HepG2 (cell line): ENCODE measurements around the gene KNCN. TPM values are rescaled to one million over a fixed set of nuclear protein-coding genes. Genes with fewer than 3 reads are reported as not detected.

Source experiments
- ATAC-seq: fragments of 200-7000 bp; cut with Tn5 transposase; 3 replicates; pipeline ENCODE4 v1.9.1; 2020; ENCODE audit warnings: mild to moderate bottlenecking, moderate library complexity
- BruUV-seq: library from RNA; stranded (reverse); fragments of 400-500 nt; replicated peaks from 2 replicates; lab custom pipeline; 2021; lab: Mats Ljungman, UMichigan
- CTCF ChIA-PET: fragments of 300-600 bp; formaldehyde crosslinking; extraction: SDS; loops from one replicate; lab custom pipeline; 2021; ENCODE audit warnings: low total read pairs, inconsistent platforms, low intra/inter-chr PET ratio; lab: Yijun Ruan, JAX
- POLR2A ChIA-PET: fragments of 350-600 bp; sonication (Branson Sonifier 250); formaldehyde crosslinking; loops from one replicate; lab custom pipeline; 2020; ENCODE audit warnings: antibody characterized with exemption, inconsistent platforms; lab: Yijun Ruan, JAX
- DNase-seq: peaks from one replicate; pipeline ENCODE4 v3.0.0-alpha.2; 2015; ENCODE audit warnings: low spot score
- FAIRE-seq: peaks from 3 replicates; lab custom pipeline; 2011; peaks lifted over from hg19 to GRCh38; lab: Jason Lieb, UNC
- H2AFZ ChIP-seq: one replicate; pipeline ENCODE4 v1.6.1; 2011; ENCODE audit warnings: low read length, inconsistent platforms
- H3K27ac ChIP-seq: fragments of 300-600 bp; 3 replicates; pipeline ENCODE4 v1.8.0; 2011; ENCODE audit warnings: mixed run types, mild to moderate bottlenecking, mixed read lengths, low read length, inconsistent platforms; ENCODE audit not compliant: insufficient read depth; ENCODE audit errors: extremely low read length
- H3K27me3 ChIP-seq, 2 experiments: fragments of 200-600 bp in 1 of 2; 2 replicates in 1 of 2; 3 replicates in 1 of 2; pipeline versions ENCODE4 v1.6.0 to v1.8.0; 2011; ENCODE audit warnings: low read length in 2 of 2, mild to moderate bottlenecking in 2 of 2, moderate library complexity in 2 of 2, inconsistent platforms in 1 of 2; ENCODE audit not compliant: insufficient read depth in 2 of 2, control insufficient read depth in 1 of 2
- H3K36me3 ChIP-seq, 2 experiments: fragments of 200-600 bp in 1 of 2; replicated peaks in 1 of 2; 2 replicates in 1 of 2; 3 replicates in 1 of 2; pipeline versions ENCODE4 v1.5.1 to v1.8.0; 2011; ENCODE audit warnings: low read length in 2 of 2, inconsistent platforms in 1 of 2; ENCODE audit not compliant: insufficient read depth in 2 of 2, control insufficient read depth in 1 of 2
- H3K4me1 ChIP-seq: 2 replicates; pipeline ENCODE4 v1.5.1; 2012; ENCODE audit warnings: low read length, inconsistent platforms; ENCODE audit not compliant: insufficient read depth
- H3K4me2 ChIP-seq: 2 replicates; pipeline ENCODE4 v1.6.0; 2011; ENCODE audit warnings: low read depth, low read length, inconsistent platforms
- H3K4me3 ChIP-seq, 3 experiments: fragments of 200-600 bp in 1 of 3; sonication (generic), shearing (Covaris generic) in 1 of 3; replicated peaks in 1 of 3; 2 replicates each; pipeline ENCODE4 v1.5.1; 2011 to 2016; ENCODE audit warnings: low read length in 3 of 3, inconsistent platforms in 2 of 3, low read depth in 2 of 3, mild to moderate bottlenecking in 2 of 3, control low read depth in 1 of 3, mixed read lengths in 1 of 3; ENCODE audit not compliant: insufficient read depth in 1 of 3
- H3K79me2 ChIP-seq: one replicate; pipeline ENCODE4 v1.6.1; 2011; ENCODE audit warnings: low read length, inconsistent platforms; ENCODE audit not compliant: insufficient read depth
- H3K9ac ChIP-seq: 2 replicates; pipeline ENCODE4 v1.6.0; 2011; ENCODE audit warnings: mild to moderate bottlenecking, low read depth, low read length, inconsistent platforms; ENCODE audit not compliant: insufficient read depth
- H3K9me3 ChIP-seq: 2 replicates; pipeline ENCODE4 v1.5.1; 2012; ENCODE audit warnings: mild to moderate bottlenecking, low read length
- H4K20me1 ChIP-seq: 2 replicates; pipeline ENCODE4 v1.6.0; 2011; ENCODE audit warnings: inconsistent platforms, mild to moderate bottlenecking, low read length, moderate library complexity; ENCODE audit not compliant: insufficient read depth
- EED ChIP-seq: sonication (generic); formaldehyde crosslinking; IDR thresholded peaks from 2 replicates; pipeline ENCODE4 v1.5.0; 2020; ENCODE audit warnings: mild to moderate bottlenecking, missing genetic modification reagents
- FIP1L1 ChIP-seq: fragments of 200-400 bp; formaldehyde crosslinking; IDR thresholded peaks from 2 replicates; pipeline ENCODE4 v1.6.1; 2018; ENCODE audit warnings: low read depth, mild to moderate bottlenecking, low read length, moderate library complexity, borderline replicate concordance; ENCODE audit not compliant: insufficient read depth
- RELA ChIP-seq: sonication (generic); formaldehyde crosslinking; IDR thresholded peaks from 2 replicates; pipeline ENCODE4 v1.4.0; 2020; ENCODE audit warnings: missing genetic modification reagents
- SRSF4 ChIP-seq: fragments of 200-400 bp; formaldehyde crosslinking; IDR thresholded peaks from one replicate; pipeline ENCODE4 v1.6.1; 2018; ENCODE audit warnings: mild to moderate bottlenecking, low read depth, low read length, moderate library complexity; ENCODE audit not compliant: poor library complexity, severe bottlenecking
- ZNF562 ChIP-seq: sonication (generic); formaldehyde crosslinking; IDR thresholded peaks from 2 replicates; pipeline ENCODE4 v1.8.0; 2022; ENCODE audit warnings: missing genetic modification reagents, borderline replicate concordance
- WGBS: methylation state at CpG from one replicate; pipeline ENCODE4 v1.1.6; 2017; ENCODE audit warnings: low lambda C conversion rate; 5-methylcytosine and 5-hydroxymethylcytosine counted together
- in situ Hi-C: cut with HindIII; loops from 2 replicates; pipeline ENCODE4 v1.10.0; 2017; ENCODE audit warnings: low pct_unique_long_range_greater_than_20kb; ENCODE audit not compliant: extremely low pct_ligation_motif_present
- intact Hi-C: fragments of 100-400 bp; cut with micrococcal nuclease; formaldehyde crosslinking; loops from one replicate; pipeline ENCODE4 v1.10.0; 2022; ENCODE audit not compliant: unreplicated experiment
- polyA plus RNA-seq, 8 experiments: library from polyadenylated mRNA; depleted of rRNA in 3 of 8; stranded (reverse) in 7 of 8; unstranded in 1 of 8; fragments of >200 nt; fragmentation: Illumina TruSeq in 4 of 8; extraction: Trizol in 4 of 8; gene quantifications; 2 replicates each; pipeline versions ENCODE4 v1.2.1 to v1.2.3, GENCODE V29; 2011 to 2016; ENCODE audit warnings: low read depth in 4 of 8, missing spikeins in 1 of 8, mixed read lengths in 1 of 8; ENCODE audit not compliant: insufficient read depth in 1 of 8
- total RNA-seq, 5 experiments: library from RNA; depleted of rRNA; stranded (reverse); fragments of >200 nt; fragmentation: Illumina TruSeq; extraction: Trizol; gene quantifications; 2 replicates each; pipeline ENCODE4 v1.2.3, GENCODE V29; 2016; ENCODE audit warnings: low read depth in 1 of 5
- TF ChIP-seq, protein P1 (sequence below): IDR thresholded peaks from 2 replicates; pipeline ENCODE4 v1.6.1; 2018; ENCODE audit warnings: missing genetic modification reagents, mild to moderate bottlenecking, missing compliant biosample characterization
- TF ChIP-seq, protein P2 (sequence below): IDR thresholded peaks from 2 replicates; pipeline ENCODE4 v1.6.1; 2012; ENCODE audit warnings: low read length, improper control_type of control experiment

Gene KNCN
- total and polyA plus RNA-seq, 2 of the 13 experiments (the other 11 are each of a cell fraction or from before 2014, with no cell fraction given), result not detected

DNA sequence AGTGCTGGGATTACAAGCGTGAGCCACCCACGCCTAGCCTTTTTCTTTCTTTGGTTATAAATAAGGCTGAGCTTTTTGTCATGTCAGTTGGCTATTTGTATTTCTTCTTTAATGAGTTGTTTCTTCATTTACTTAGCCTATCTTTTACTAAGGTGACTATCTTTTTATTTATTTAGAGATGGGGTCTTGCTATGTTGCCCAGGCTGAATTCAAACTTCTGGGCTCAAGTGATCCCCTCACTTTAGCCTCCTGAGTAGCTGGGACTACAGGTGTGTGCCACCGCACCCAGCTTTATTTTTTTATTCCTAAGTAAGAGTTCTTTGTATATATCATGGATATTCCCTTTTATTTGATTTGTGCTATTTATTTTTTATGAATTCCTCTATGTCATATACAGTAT is 49.9 kb downstream of the KNCN start:
- no peaks in the 10 kb centered on the region for H3K4me1 ChIP-seq
- FAIRE-seq (no peak), DNase-seq (no peak), ATAC-seq (no peak)
- no peaks in the 10 kb centered on the region for H4K20me1 ChIP-seq
- no peak overlapping the region for H2AFZ ChIP-seq
- H3K36me3 ChIP-seq, result no peaks in the 10 kb centered on the region
- H3K27ac ChIP-seq, result no peak overlapping the region
- no peak overlapping the region for H3K4me3 ChIP-seq
- no peak overlapping the region for H3K4me2 ChIP-seq
- no peaks in the 10 kb centered on the region for H3K9me3 ChIP-seq
- TF ChIP-seq EED (CRISPR knock-in tag) (no peak), SRSF4 (no peak), ZNF562 (no peak), RELA (CRISPR knock-in tag) (no peak), FIP1L1 (no peak)
- TF ChIP-seq, protein P1, sequence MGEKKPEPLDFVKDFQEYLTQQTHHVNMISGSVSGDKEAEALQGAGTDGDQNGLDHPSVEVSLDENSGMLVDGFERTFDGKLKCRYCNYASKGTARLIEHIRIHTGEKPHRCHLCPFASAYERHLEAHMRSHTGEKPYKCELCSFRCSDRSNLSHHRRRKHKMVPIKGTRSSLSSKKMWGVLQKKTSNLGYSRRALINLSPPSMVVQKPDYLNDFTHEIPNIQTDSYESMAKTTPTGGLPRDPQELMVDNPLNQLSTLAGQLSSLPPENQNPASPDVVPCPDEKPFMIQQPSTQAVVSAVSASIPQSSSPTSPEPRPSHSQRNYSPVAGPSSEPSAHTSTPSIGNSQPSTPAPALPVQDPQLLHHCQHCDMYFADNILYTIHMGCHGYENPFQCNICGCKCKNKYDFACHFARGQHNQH (CRISPR knock-in tag), result no peak
- TF ChIP-seq, protein P2, sequence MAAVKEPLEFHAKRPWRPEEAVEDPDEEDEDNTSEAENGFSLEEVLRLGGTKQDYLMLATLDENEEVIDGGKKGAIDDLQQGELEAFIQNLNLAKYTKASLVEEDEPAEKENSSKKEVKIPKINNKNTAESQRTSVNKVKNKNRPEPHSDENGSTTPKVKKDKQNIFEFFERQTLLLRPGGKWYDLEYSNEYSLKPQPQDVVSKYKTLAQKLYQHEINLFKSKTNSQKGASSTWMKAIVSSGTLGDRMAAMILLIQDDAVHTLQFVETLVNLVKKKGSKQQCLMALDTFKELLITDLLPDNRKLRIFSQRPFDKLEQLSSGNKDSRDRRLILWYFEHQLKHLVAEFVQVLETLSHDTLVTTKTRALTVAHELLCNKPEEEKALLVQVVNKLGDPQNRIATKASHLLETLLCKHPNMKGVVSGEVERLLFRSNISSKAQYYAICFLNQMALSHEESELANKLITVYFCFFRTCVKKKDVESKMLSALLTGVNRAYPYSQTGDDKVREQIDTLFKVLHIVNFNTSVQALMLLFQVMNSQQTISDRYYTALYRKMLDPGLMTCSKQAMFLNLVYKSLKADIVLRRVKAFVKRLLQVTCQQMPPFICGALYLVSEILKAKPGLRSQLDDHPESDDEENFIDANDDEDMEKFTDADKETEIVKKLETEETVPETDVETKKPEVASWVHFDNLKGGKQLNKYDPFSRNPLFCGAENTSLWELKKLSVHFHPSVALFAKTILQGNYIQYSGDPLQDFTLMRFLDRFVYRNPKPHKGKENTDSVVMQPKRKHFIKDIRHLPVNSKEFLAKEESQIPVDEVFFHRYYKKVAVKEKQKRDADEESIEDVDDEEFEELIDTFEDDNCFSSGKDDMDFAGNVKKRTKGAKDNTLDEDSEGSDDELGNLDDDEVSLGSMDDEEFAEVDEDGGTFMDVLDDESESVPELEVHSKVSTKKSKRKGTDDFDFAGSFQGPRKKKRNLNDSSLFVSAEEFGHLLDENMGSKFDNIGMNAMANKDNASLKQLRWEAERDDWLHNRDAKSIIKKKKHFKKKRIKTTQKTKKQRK, result no peak
- intact Hi-C loops (no loop called here), in situ Hi-C loops (no loop called here)
- ChIA-PET CTCF (no interaction called here), POLR2A (no interaction called here)
- no peak overlapping the region for H3K9ac ChIP-seq
- no peaks in the 10 kb centered on the region for H3K79me2 ChIP-seq
- peaks cover 4 to 32% of the 10 kb centered on the region in 2 experiments; a peak in 3 of 5 replicates for H3K27me3 ChIP-seq
- WGBS, result 37% methylated on average over 3 of the region's 3 CpGs
- BruUV-seq, result no TSS peak
